ENCODE measurements around the gene PIPOX.

DNA sequence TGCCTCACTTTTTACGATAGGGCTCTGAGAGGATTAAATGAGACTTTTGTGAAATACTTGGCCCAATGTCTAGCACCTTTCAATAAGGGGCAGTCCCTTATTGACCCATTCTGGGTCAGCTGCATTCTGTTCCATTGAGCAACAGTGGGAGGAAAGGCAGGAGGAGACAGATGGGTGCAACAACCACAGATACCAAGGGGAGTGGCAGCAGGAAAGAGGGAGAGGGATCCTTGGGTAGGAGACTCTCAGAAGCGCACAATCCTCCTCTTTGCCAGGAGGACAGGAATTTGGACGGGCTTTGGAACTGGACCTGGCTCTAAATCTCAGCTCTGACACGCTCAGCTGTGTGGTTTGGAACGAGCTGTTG lies 3.5 kb downstream of the PIPOX start:
- TF ChIP-seq, protein P1, sequence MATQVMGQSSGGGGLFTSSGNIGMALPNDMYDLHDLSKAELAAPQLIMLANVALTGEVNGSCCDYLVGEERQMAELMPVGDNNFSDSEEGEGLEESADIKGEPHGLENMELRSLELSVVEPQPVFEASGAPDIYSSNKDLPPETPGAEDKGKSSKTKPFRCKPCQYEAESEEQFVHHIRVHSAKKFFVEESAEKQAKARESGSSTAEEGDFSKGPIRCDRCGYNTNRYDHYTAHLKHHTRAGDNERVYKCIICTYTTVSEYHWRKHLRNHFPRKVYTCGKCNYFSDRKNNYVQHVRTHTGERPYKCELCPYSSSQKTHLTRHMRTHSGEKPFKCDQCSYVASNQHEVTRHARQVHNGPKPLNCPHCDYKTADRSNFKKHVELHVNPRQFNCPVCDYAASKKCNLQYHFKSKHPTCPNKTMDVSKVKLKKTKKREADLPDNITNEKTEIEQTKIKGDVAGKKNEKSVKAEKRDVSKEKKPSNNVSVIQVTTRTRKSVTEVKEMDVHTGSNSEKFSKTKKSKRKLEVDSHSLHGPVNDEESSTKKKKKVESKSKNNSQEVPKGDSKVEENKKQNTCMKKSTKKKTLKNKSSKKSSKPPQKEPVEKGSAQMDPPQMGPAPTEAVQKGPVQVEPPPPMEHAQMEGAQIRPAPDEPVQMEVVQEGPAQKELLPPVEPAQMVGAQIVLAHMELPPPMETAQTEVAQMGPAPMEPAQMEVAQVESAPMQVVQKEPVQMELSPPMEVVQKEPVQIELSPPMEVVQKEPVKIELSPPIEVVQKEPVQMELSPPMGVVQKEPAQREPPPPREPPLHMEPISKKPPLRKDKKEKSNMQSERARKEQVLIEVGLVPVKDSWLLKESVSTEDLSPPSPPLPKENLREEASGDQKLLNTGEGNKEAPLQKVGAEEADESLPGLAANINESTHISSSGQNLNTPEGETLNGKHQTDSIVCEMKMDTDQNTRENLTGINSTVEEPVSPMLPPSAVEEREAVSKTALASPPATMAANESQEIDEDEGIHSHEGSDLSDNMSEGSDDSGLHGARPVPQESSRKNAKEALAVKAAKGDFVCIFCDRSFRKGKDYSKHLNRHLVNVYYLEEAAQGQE (IDR thresholded peaks at IDR 0.05; ENCODE audit: insufficient read depth in 1 of 2, low read depth in 2 of 2, low read length in 2 of 2), result no peak
- TF ChIP-seq POLR2AphosphoS5 (IDR thresholded peaks at IDR 0.05; ENCODE audit: low read depth, low read length), result no peak
- no peak for TF ChIP-seq TAF1 (IDR thresholded peaks at IDR 0.05; ENCODE audit: borderline replicate concordance, insufficient read depth, low read length)
- TF ChIP-seq SIN3A (IDR thresholded peaks at IDR 0.05; ENCODE audit: borderline replicate concordance, insufficient read depth, low read length), result no peak
- no peak for TF ChIP-seq FOXP2 (optimal IDR thresholded peaks at IDR 0.05; ENCODE audit: borderline replicate concordance, extremely low read depth, extremely low read length, insufficient read depth)

Data from PFSK-1 (cell line).